Activated naive CD8-positive, alpha-beta T cell treated with anti-CD3 and anti-CD28 coated beads for 36 hours (primary cell): ENCODE data around the gene INVS. TPM values are rescaled to one million over a fixed set of nuclear protein-coding genes. Genes with fewer than 3 reads are reported as not detected.
"Not testable (repeated sequence)": the region's sequence is repeated elsewhere in the genome, so short reads cannot be mapped to it uniquely, and the experiment has no call there.

Experiments used
- DNase-seq: peaks from one replicate; pipeline ENCODE4 v3.0.0; 2021
- H3K27ac Mint-ChIP-seq: one replicate; pipeline ENCODE4 v1.8.0; 2022; ENCODE audit warnings: mild to moderate bottlenecking, moderate library complexity, mixed read lengths
- H3K27me3 Mint-ChIP-seq: one replicate; pipeline ENCODE4 v1.8.0; 2022; ENCODE audit warnings: mild to moderate bottlenecking, mixed read lengths
- H3K36me3 Mint-ChIP-seq: one replicate; pipeline ENCODE4 v1.8.0; 2021; ENCODE audit warnings: mild to moderate bottlenecking, mixed read lengths
- H3K4me1 Mint-ChIP-seq: one replicate; pipeline ENCODE4 v1.8.0; 2021; ENCODE audit warnings: mixed read lengths
- H3K4me3 Mint-ChIP-seq: one replicate; pipeline ENCODE4 v1.8.0; 2022; ENCODE audit warnings: mild to moderate bottlenecking, moderate library complexity, mixed read lengths
- H3K9me3 Mint-ChIP-seq: one replicate; pipeline ENCODE4 v1.8.0; 2022; ENCODE audit warnings: mixed read lengths
- total RNA-seq, 2 experiments: library from RNA; stranded (reverse); gene quantifications; one replicate each; pipeline ENCODE4 v1.2.3, GENCODE V29; 2021

Gene INVS
- total RNA-seq, 2 experiments from 2014 or later = 16.4 to 16.8 TPM

DNA sequence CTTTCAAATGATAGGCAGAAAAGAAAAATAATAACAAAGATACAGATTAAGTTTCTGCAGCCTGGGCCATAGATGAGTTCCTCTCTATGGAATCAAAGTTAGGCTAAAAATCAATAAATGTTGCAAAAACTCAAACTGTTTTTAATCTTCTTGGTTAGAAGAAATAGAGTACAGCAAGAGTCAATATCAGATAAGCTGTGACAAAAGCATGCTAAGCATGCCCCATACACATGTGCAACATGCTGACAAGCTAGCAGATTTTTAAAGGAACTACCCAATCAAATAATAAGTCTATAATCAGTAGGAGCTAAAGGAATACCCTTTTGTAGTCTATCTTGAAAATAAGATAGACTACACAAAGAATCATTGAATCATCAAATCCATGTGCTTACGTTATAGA is 7.0 kb upstream of the INVS start:
- peaks cover 56% of the 10 kb centered on the region for H3K4me1 Mint-ChIP-seq
- no peak overlapping the region for H3K4me3 Mint-ChIP-seq

DNA sequence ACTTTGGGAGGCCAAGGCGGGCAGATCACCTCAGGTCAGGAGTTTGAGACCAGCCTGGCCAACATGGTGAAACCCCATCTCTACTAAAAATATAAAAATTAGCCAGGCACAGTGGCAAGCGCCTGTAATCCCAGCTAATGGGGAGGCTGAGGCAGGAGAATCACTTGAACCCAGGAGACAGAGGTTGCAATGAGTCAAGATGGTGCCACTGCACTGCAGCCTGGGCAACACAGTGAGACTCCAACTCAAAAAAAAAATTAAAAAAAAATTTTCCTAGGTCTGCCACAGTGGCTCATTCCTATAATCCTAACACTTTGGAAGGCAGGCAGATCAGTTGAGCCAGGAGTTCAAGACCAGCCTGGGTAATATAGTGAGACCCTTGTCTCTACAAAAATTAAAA is 4.6 kb upstream of the INVS start:
- H3K9me3 Mint-ChIP-seq, H3K4me3 Mint-ChIP-seq, H3K27me3 Mint-ChIP-seq, H3K27ac Mint-ChIP-seq, DNase-seq, H3K36me3 Mint-ChIP-seq: not testable (repeated sequence)
- H3K4me1 Mint-ChIP-seq = peaks cover 46% of the 10 kb centered on the region

More for the DNA sequence above, 7.0 kb upstream of the INVS start:
- no peaks in the 10 kb centered on the region for H3K9me3 Mint-ChIP-seq
- no peak overlapping the region for H3K27ac Mint-ChIP-seq
- peaks cover 5% of the 10 kb centered on the region for H3K36me3 Mint-ChIP-seq
- H3K27me3 Mint-ChIP-seq = no peaks in the 10 kb centered on the region
- no peak for DNase-seq

DNA sequence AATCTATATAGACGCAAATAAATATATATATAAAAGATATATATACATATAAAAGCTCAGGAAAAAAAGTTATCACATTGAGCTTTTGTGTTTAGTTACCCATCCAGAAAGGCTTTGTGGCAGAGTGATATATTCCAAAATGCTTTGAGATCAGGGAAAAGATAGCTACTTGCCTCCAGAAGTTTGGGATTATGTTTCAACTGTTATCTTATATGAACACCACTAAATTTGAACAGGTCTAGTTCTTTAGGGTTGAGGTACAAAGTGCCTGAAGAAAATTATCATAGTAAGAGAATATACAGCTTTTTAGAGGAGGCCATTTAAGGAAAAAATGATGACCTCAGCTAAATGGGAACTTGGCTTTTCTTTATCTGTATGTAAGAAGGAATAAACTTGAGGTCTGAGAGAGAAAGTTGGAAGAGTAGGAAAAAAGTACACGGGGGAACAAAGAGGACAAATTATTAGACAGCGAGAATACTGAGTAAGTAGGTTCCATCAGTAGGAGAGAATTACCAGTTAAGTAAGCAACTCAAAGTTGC is 2.6 kb upstream of the INVS start:
- Mint-ChIP-seq H3K4me1 (peaks cover 38% of the 10 kb centered on the region), H3K9me3 (no peaks in the 10 kb centered on the region), H3K27ac (no peak overlapping the region), H3K4me3 (peak overlapping the region; percentile 7), H3K27me3 (no peaks in the 10 kb centered on the region), H3K36me3 (peaks cover 7% of the 10 kb centered on the region)
- DNase-seq = no peak

DNA sequence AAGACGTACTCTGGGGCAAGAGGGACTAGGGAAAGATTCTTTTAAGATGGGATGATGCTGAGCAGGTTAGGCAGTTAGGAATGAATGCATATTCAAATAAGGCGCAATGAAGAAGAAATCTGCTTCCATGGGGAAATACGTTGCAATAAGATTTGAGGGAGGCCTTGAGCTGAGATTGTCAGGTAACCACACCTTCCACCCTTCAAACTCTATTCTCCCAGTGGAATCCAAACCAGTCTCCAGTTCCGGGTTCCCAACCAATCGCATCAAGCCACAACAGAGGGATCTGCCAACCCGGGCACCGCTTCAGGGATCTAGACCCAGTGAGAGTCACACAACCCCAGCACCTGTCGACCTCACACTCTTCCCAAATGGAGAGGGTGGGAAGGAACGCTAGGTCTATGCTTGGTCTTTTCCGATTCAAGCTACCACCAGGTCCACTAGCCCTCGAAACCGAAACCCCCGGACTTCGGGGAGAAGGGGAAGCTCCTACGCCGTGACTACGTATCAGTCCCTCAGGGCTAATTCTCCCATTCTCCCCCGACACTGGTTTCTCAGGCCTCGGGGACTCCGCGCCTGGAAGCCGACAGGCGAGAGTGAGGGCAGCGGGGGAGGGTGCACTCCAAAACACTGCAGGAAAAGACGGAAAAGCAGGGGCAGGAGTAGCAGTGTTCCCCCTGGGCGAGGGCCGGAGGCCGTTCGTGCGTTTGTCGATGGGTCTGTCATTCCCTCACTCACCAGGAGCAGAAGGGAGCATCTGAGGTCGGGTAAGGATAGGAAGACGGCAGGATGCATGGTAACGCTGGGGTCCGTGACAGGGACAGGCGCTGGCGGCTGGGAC is 777 bp upstream of the INVS start:
- H3K27ac Mint-ChIP-seq = peak overlapping the region; percentile 94
- H3K4me1 Mint-ChIP-seq = peaks cover 29% of the 10 kb centered on the region
- no peaks in the 10 kb centered on the region for H3K27me3 Mint-ChIP-seq
- DNase-seq = peak; percentile 21
- peak overlapping the region; percentile 99 for H3K4me3 Mint-ChIP-seq
- no peaks in the 10 kb centered on the region for H3K9me3 Mint-ChIP-seq
- peaks cover 7% of the 10 kb centered on the region for H3K36me3 Mint-ChIP-seq

DNA sequence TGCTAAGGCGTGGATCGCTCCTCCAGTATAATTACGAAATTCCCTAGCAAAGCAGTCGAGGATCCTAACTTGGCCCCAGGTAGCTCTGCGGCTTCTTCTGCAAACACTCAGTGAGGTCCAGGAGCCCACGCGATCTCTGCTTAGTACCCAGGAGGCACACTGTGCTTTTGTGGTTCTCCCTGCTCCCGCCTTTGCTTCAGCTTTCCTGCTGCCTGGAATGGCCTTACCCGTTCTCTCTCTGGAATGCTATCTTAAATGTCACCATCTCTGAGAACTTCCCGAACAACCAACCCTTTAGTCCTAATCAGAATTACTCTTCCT is 639 bp downstream of the INVS start:
- Mint-ChIP-seq H3K4me1 (peaks cover 25% of the 10 kb centered on the region), H3K27me3 (no peaks in the 10 kb centered on the region), H3K27ac (peak overlapping the region; percentile 94), H3K4me3 (peak overlapping the region; percentile 99), H3K36me3 (peaks cover 6% of the 10 kb centered on the region), H3K9me3 (no peaks in the 10 kb centered on the region)
- peak; percentile 8 for DNase-seq

DNA sequence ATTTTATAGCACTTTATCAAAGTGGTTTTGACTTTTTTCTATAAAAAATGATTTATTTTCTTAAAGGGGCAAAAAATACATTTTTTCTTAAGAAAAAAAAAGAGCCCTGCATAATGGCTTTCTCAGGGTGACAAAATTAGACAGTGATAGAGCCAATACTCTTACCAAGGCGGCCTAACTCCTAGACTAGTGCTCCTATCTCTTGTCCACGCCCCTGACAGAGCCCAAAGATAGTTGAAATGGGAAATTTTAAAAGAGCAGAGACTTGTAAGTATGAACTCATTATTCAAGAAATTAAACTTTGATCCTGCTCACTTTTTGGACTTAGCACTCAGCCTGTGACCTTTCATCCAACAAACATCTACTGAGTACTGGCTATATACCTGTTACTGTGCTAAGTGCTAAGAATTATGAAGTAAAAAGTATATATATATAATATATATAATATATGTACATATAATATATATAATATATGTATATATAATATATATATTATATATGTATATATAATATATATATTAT is 1.2 kb downstream of the INVS start:
- Mint-ChIP-seq H3K4me1 (peaks cover 25% of the 10 kb centered on the region), H3K9me3 (no peaks in the 10 kb centered on the region), H3K27ac (peak overlapping the region; percentile 94)

DNA sequence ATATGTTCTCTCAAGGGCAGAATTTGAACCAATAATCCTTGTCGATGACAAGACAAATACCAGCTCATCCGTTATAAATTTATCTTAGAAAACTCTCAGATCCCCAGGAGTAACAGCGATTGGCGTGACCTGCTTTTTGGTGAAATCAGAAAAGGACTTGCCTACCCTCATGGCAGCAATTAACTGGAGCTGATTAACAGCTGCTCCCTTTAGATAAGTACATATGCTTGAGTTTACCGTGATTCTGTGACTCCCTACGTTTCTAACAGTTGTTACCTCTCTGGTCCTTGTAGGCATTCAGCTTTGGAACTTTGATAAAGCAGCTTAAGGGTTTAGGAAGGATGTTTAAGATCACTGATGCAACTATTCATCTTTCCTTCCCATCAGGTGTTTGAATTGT is 2.6 kb downstream of the INVS start:
- Mint-ChIP-seq H3K9me3 (no peaks in the 10 kb centered on the region), H3K4me3 (no peak overlapping the region)

More for the DNA sequence above, 1.2 kb downstream of the INVS start:
- DNase-seq = no peak
- Mint-ChIP-seq H3K27me3 (no peaks in the 10 kb centered on the region), H3K36me3 (peaks cover 6% of the 10 kb centered on the region), H3K4me3 (peak overlapping the region; percentile 99)

DNA sequence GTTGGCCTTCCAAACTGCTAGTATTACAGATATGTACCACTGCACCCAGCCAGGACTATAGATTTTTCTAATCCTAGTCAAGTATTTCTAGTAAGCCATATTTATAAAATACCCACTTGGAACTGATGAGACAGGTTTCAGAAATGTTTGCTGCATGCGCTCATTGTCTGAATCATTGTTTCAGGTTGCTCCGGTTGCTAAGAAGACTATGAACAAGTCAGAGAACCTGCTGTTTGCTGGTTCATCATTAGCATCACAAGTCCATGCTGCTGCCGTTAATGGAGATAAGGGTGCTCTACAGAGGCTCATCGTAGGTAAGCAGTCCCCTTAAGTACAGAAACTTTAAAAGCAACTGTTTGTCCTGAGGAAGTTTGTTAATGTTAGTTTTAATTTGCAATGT is 5.3 kb downstream of the INVS start:
- peaks cover 6% of the 10 kb centered on the region for H3K4me1 Mint-ChIP-seq
- DNase-seq = no peak
- no peaks in the 10 kb centered on the region for H3K27me3 Mint-ChIP-seq
- no peak overlapping the region for H3K4me3 Mint-ChIP-seq
- H3K27ac Mint-ChIP-seq = no peak overlapping the region
- H3K36me3 Mint-ChIP-seq = peaks cover 4% of the 10 kb centered on the region
- no peaks in the 10 kb centered on the region for H3K9me3 Mint-ChIP-seq

More for the DNA sequence above, 2.6 kb downstream of the INVS start:
- H3K4me1 Mint-ChIP-seq = peaks cover 16% of the 10 kb centered on the region
- H3K27ac Mint-ChIP-seq = no peak overlapping the region
- peaks cover 6% of the 10 kb centered on the region for H3K36me3 Mint-ChIP-seq
- no peak for DNase-seq
- H3K27me3 Mint-ChIP-seq = no peaks in the 10 kb centered on the region

DNA sequence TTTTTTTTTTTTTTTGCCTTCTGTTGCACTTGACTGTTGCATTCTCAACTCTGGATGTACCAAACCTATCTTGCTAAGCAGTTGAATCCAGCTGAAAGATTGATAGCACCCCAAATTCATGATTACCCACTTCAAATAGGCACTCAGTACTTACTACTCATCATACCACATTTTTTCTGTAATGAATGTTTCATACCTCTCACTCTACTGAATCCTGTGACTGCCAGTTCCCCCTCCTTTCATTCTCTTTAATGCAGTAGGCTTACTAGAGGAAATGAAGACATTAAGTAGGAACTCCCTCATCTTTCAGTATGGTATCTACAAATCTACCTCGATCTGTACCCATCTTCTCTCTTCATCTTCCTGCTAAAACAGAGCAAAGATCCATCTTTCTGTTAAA is 6.8 kb downstream of the INVS start:
- no peaks in the 10 kb centered on the region for H3K9me3 Mint-ChIP-seq
- H3K36me3 Mint-ChIP-seq = peaks cover 6% of the 10 kb centered on the region
- H3K4me1 Mint-ChIP-seq = peaks cover 6% of the 10 kb centered on the region
- H3K27me3 Mint-ChIP-seq = no peaks in the 10 kb centered on the region
- no peak for DNase-seq
- no peak overlapping the region for H3K4me3 Mint-ChIP-seq
- H3K27ac Mint-ChIP-seq = no peak overlapping the region

DNA sequence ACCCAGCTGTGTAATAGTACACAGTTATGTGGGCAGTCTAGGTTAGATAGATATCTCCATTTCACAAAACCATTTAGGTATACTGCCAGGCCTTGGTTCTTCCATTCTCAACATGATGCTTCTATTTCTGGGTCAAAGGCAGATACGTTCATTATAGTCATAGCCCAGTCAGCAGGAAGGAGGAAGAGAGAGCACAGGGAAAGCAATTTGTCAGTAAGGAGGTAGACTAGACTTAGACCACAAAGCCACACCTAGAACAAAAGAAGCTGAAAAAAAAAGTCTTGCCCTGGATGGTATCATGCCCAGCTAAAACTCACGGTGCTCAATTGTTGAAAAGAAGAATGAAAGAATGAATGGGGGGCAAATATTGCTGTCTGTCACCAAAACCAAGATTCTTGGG is 7.6 kb downstream of the INVS start:
- H3K9me3 Mint-ChIP-seq = no peaks in the 10 kb centered on the region
- peaks cover 8% of the 10 kb centered on the region for H3K36me3 Mint-ChIP-seq
- DNase-seq = no peak
- H3K4me3 Mint-ChIP-seq = no peak overlapping the region
- no peaks in the 10 kb centered on the region for H3K27me3 Mint-ChIP-seq
- H3K27ac Mint-ChIP-seq = no peak overlapping the region
- H3K4me1 Mint-ChIP-seq = peaks cover 5% of the 10 kb centered on the region

DNA sequence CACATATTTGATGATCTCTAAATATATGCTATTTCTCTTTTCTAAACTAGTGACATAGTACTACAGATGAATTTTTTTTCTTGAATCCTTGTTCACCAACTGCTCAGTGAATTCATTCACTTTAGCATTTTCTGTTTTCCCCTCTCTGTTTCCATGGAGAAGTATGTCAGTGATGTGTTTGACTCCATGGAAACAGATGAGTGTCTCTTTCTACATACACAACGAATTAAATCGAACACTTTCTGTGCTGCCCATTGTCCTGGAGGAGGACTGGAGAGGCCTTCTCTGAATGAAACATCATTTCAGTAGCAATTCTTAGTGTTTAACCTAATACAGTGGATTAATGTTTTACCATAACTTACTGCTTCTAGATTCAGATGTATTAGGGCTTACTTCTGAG is 9.5 kb downstream of the INVS start:
- H3K9me3 Mint-ChIP-seq = no peaks in the 10 kb centered on the region
- H3K27ac Mint-ChIP-seq = no peak overlapping the region
- H3K36me3 Mint-ChIP-seq = peaks cover 14% of the 10 kb centered on the region
- peaks cover 11% of the 10 kb centered on the region for H3K4me1 Mint-ChIP-seq
- no peaks in the 10 kb centered on the region for H3K27me3 Mint-ChIP-seq
- DNase-seq = no peak
- H3K4me3 Mint-ChIP-seq = no peak overlapping the region

DNA sequence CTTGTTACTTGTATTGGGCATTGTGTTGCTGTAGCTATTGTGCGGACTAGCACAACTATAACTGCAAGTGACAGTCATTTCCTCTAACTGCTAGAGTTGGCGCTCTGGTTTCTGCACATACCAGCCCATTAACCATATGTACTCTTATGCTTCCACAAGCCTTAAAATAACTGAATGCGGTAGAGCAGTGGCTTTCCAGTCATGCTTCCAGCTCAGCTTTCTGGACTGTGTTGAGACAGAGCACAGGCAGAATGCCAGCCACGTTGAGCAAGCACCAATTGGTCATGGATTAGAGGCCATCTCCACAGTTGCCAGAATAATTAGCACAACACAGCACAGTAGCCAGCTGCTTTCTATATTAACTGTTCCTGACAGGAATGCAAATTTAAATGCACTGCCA is 12.2 kb downstream of the INVS start:
- Mint-ChIP-seq H3K36me3 (peaks cover 14% of the 10 kb centered on the region), H3K4me3 (no peak overlapping the region), H3K27me3 (no peaks in the 10 kb centered on the region), H3K4me1 (peaks cover 10% of the 10 kb centered on the region), H3K27ac (no peak overlapping the region), H3K9me3 (no peaks in the 10 kb centered on the region)
- no peak for DNase-seq

DNA sequence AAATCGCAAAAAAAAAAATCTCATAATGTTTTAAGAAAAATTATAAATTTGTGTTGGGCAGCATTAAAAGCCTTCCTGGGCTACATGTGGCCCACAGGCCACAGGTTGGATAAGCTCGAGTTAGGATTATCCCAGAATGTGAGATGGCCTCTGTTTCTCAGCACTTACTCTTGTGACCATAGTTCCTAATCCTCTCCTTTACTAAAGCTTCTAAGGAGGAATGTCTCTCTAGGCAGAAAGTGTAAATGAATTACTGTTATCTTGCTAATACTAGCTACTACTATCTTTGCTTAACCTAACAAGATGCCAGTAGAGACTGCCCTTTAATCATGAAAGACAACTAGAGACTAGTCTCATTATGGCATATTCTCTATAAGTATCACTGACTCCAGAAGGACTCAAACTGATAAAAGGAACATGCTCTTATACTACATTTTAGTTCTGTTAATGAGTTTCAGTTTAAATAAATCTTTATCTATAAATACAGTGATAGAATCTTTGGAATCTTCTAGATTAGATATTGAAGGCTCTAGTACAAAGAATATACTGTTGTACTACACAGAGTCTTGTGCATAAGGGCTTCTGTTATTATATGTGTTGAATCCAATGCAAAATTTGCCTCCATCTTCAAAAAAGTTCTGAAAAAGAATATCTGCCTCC is 13.8 kb downstream of the INVS start:
- Mint-ChIP-seq H3K27me3 (no peaks in the 10 kb centered on the region), H3K4me3 (no peak overlapping the region), H3K4me1 (peaks cover 10% of the 10 kb centered on the region), H3K36me3 (peaks cover 14% of the 10 kb centered on the region), H3K27ac (no peak overlapping the region), H3K9me3 (no peaks in the 10 kb centered on the region)
- DNase-seq = no peak

DNA sequence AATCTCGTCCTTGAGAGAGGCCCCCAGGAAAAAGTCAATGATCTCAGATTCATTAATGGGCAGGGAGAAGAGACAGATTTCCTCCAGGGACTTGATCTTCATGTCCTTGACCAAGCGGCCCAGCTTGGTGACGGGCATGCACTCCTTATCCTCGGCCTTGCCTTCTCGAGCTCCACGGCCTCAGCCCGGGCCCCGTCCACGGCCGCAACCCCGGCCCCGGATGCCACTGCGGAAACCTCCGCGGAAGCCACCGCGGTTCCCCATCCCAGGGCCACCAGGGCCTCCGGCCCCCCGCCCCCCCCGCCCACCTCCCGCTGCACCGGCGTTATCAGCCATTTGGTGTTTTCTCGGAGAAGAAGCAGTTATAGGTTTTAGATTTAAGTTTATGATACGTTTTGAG is 18.3 kb downstream of the INVS start:
- peaks cover 21% of the 10 kb centered on the region for H3K36me3 Mint-ChIP-seq
- peaks cover 24% of the 10 kb centered on the region for H3K4me1 Mint-ChIP-seq
- no peaks in the 10 kb centered on the region for H3K9me3 Mint-ChIP-seq
- no peak overlapping the region for H3K27ac Mint-ChIP-seq
- no peak overlapping the region for H3K4me3 Mint-ChIP-seq
- DNase-seq = no peak
- H3K27me3 Mint-ChIP-seq = no peaks in the 10 kb centered on the region

DNA sequence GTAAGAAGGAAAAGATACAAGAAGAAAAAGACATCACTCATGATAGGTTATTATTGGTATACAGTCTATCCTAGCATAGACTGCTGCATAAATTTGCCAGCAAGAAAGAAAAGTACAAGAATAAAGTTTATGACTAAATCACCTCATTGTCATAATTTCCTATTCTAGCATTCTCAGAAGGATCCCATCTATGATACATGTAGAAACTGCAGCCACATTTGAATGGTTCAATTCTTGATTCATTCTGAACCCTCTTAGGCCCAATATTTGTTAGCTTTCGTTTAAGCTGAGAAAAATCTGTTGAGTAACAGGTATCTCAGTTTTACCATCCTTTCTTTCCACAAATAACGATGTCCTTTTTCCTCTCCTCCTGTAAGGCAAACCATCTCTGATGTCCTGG is 21.2 kb downstream of the INVS start:
- H3K9me3 Mint-ChIP-seq = no peaks in the 10 kb centered on the region
- H3K36me3 Mint-ChIP-seq = peaks cover 17% of the 10 kb centered on the region
- no peak overlapping the region for H3K4me3 Mint-ChIP-seq
- DNase-seq = no peak
- no peaks in the 10 kb centered on the region for H3K27me3 Mint-ChIP-seq
- no peak overlapping the region for H3K27ac Mint-ChIP-seq
- peaks cover 16% of the 10 kb centered on the region for H3K4me1 Mint-ChIP-seq
